NB4 (cell line): Measurements from ENCODE around the gene RGS19.

Source experiments
- CTCF ChIP-seq: IDR thresholded peaks from one replicate; pipeline ENCODE4 v1.5.1; 2012; ENCODE audit warnings: low read depth, low read length
- MAX ChIP-seq: IDR thresholded peaks from 2 replicates; pipeline ENCODE4 v1.6.1; 2011; ENCODE audit warnings: low read depth, low read length
- MYC ChIP-seq: IDR thresholded peaks from 2 replicates; pipeline ENCODE4 v1.6.1; 2011; ENCODE audit warnings: low read depth, low read length
- POLR2A ChIP-seq: IDR thresholded peaks from 2 replicates; pipeline ENCODE4 v1.6.1; 2011; ENCODE audit warnings: mild to moderate bottlenecking; ENCODE audit not compliant: insufficient read length; ENCODE audit errors: extremely low read depth

GRCh38 chr20:64068386-64069208, 10.7 kb downstream of the RGS19 start:
- TF ChIP-seq POLR2A (no peak), CTCF (no peak), MAX (no peak), MYC (no peak)
